ENCODE data around the gene ATRN.

- TF ChIP-seq CTCF (conservative IDR thresholded peaks at IDR 0.05) (no peak; the same call in 1 of the 2 replicates), ZFX (IDR thresholded peaks at IDR 0.05) (no peak)
These were observed 225.4 kb downstream of the ATRN start for GRCh38 chr20:3696200-3696599.

Data from C4-2B (cell line).